Mammary epithelial cell (primary cell): ENCODE results near the gene ATG14.

Experiments used
- EZH2 ChIP-seq: IDR thresholded peaks from 2 replicates; pipeline ENCODE4 v1.6.1; 2012; ENCODE audit warnings: low read length, inconsistent platforms, borderline replicate concordance
- TF ChIP-seq, protein P1 (sequence below), 2 donors: IDR thresholded peaks in 1 of 2; conservative IDR thresholded peaks in 1 of 2; 2 replicates each; pipeline ENCODE4 v1.5.1; 2011 to 2012; ENCODE audit warnings: inconsistent platforms in 2 of 2, low read length in 2 of 2, mild to moderate bottlenecking in 2 of 2, control low read depth in 1 of 2, low read depth in 1 of 2; ENCODE audit not compliant: insufficient read depth in 1 of 2; ENCODE audit errors: extremely low read depth in 1 of 2

DNA sequence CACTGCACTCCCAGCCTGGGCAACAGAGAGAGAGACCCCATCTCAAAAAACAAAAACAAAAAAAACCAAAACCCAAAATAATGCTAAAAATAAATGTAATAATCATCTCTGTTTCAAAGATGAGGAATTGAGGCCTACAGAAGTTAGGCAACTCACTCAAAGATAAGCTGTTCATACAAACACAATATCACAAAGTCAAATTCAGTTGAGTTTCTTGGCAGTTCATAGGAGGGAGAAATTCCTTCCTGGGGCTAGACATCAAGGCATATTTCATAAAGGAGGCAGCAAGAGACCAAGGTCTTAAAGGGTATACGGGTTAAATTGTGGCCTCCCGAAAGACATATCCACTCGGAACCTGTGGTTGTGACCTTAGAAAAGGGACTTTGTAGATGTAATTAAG, 37.5 kb upstream of the ATG14 start:
- TF ChIP-seq, protein P1, sequence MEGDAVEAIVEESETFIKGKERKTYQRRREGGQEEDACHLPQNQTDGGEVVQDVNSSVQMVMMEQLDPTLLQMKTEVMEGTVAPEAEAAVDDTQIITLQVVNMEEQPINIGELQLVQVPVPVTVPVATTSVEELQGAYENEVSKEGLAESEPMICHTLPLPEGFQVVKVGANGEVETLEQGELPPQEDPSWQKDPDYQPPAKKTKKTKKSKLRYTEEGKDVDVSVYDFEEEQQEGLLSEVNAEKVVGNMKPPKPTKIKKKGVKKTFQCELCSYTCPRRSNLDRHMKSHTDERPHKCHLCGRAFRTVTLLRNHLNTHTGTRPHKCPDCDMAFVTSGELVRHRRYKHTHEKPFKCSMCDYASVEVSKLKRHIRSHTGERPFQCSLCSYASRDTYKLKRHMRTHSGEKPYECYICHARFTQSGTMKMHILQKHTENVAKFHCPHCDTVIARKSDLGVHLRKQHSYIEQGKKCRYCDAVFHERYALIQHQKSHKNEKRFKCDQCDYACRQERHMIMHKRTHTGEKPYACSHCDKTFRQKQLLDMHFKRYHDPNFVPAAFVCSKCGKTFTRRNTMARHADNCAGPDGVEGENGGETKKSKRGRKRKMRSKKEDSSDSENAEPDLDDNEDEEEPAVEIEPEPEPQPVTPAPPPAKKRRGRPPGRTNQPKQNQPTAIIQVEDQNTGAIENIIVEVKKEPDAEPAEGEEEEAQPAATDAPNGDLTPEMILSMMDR (conservative IDR thresholded peaks at IDR 0.05 in 1 of 2, IDR thresholded peaks at IDR 0.05 in 1 of 2; ENCODE audit: extremely low read depth in 1 of 2, insufficient read depth in 1 of 2, low read depth in 1 of 2, low read length in 2 of 2) = no peak
- no peak for TF ChIP-seq EZH2
